AG09319 (cell line): Measurements from ENCODE around the gene TMEM181.
"Not testable (repeated sequence)": the region's sequence is repeated elsewhere in the genome, so short reads cannot be mapped to it uniquely, and the experiment has no call there.

Source experiments
- DNase-seq: peaks from one replicate; pipeline ENCODE4 v3.0.0-alpha.2; 2010; ENCODE audit warnings: low read depth; ENCODE audit errors: extremely low read depth
- TF ChIP-seq, protein P1 (sequence below): IDR thresholded peaks from 2 replicates; pipeline ENCODE4 v1.5.1; 2011; ENCODE audit warnings: low read depth, mild to moderate bottlenecking, inconsistent platforms, low read length, moderate library complexity

The TMEM181 gene

DNA sequence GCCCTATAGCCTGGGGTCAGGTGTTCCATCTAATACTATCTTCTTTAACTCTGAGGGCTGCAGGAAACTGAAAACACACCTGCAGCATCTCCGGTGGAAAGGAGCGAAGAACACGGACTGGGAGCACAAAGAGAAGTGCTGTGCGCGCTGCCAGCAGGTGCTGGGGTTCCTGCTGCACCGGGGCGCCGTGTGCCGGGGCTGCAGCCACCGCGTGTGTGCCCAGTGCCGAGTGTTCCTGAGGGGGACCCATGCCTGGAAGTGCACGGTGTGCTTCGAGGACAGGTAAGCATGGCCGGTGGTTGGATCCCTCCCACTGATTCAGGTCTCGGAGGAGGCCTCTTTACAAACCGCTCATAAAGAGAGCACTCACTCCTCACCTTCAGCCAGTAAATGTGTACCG, 105.4 kb downstream of the TMEM181 start:
- DNase-seq = no peak
- TF ChIP-seq, protein P1, sequence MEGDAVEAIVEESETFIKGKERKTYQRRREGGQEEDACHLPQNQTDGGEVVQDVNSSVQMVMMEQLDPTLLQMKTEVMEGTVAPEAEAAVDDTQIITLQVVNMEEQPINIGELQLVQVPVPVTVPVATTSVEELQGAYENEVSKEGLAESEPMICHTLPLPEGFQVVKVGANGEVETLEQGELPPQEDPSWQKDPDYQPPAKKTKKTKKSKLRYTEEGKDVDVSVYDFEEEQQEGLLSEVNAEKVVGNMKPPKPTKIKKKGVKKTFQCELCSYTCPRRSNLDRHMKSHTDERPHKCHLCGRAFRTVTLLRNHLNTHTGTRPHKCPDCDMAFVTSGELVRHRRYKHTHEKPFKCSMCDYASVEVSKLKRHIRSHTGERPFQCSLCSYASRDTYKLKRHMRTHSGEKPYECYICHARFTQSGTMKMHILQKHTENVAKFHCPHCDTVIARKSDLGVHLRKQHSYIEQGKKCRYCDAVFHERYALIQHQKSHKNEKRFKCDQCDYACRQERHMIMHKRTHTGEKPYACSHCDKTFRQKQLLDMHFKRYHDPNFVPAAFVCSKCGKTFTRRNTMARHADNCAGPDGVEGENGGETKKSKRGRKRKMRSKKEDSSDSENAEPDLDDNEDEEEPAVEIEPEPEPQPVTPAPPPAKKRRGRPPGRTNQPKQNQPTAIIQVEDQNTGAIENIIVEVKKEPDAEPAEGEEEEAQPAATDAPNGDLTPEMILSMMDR = no peak

DNA sequence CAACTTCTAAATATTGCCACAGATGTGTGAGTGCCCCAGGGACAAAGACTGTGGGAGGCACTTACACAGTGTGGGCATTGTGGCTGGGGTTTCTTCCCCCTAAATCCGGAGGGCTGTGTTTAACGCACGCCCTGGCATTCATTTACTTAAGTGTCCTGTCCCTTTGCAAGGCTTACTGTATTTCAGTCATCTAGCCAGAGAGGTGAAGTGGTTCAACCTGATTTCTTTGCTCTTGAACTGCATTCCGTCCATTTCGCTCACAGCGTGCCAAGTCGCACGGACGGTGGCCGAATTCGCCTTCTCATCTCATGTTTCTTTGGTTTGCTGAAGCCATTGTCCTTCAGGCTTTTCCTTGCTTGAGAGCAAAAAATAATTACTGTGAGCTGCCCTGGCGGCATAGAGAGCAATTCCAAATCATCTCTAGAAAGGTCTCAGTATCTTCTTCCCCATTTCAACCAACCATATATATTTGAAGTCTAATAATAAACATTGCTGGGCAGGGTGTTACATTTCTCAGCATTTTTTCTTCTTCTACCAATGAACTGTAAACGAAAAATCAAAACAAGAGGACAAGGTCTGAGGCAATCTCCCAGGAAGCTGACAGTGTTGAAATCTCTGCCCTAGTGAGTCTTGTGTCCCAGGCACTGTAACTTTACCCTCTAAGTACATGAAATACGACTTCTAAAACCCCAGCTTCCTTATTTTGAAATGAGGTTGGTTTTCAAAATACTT, 106.9 kb downstream of the TMEM181 start:
- DNase-seq = peak; percentile 57
- TF ChIP-seq, protein P1 = no peak

DNA sequence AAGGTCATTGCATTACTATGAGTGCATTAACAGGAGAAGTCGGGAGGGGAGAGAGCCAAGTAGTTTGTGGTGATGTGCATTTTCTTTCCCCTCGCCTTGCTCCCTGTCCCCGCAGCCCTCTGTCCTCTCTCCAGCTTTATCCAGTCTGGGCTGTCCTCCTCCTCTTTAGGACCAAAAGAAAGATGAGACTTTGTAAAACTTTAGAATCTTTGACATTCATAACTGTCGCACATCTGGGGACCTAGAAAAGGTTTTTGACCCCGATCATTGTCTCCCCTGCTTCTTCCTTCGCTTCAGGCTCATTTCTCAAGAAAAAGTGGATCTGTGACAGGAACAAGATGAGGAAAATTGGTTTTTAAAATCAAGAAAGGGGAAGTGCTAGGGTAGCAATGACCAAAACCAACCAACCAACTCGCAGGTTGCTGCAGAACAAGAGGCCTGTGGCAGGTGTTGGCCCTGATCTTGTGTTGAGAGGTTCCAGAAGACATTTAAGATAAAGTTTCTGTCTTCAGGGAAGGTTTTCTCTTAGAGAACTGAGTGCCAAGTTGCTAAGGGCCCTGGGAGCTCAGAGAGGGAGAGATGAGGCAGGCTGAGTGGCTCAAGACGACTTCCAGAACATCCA, 107.6 kb downstream of the TMEM181 start:
- TF ChIP-seq, protein P1 = no peak
- no peak for DNase-seq

- no peak for DNase-seq
- TF ChIP-seq, protein P1 = no peak
Measured at GRCh38 chr6:158668707-158669103, 108.8 kb downstream of the TMEM181 start.

GRCh38 chr6:158669145-158670035, 109.5 kb downstream of the TMEM181 start:
- TF ChIP-seq, protein P1 = no peak

GRCh38 chr6:158672119-158672518, 112.2 kb downstream of the TMEM181 start:
- DNase-seq = not testable (repeated sequence)

More at GRCh38 chr6:158669145-158670035, 109.5 kb downstream of the TMEM181 start:
- DNase-seq = no peak

- TF ChIP-seq, protein P1 = no peak
- DNase-seq = no peak
Measured at GRCh38 chr6:158672726-158673125, 112.8 kb downstream of the TMEM181 start.
